Renal cortical epithelial cell (primary cell): ENCODE results near the gene LRIG2. TPM values are rescaled to one million over a fixed set of nuclear protein-coding genes. Genes with fewer than 3 reads are reported as not detected.

Source experiments
- DNase-seq: peaks from one replicate; pipeline ENCODE4 v3.0.0-alpha.2; 2011; ENCODE audit warnings: low read depth
- total RNA-seq: library from RNA; depleted of rRNA; stranded (reverse); fragments of >200 nt; gene quantifications from 2 replicates; pipeline ENCODE4 v1.2.3, GENCODE V29; 2014

The LRIG2 gene
- total RNA-seq, 1 donor from 2014 or later = 23.3 TPM

- no peak for DNase-seq
Observed at GRCh38 chr1:113169591-113169990, 96.6 kb downstream of the LRIG2 start.

- DNase-seq = no peak
Observed at GRCh38 chr1:113170519-113170918, 97.5 kb downstream of the LRIG2 start.

- DNase-seq = no peak
Observed at GRCh38 chr1:113178106-113178505, 105.1 kb downstream of the LRIG2 start.

GRCh38 chr1:113178522-113178921 lies 105.5 kb downstream of the LRIG2 start:
- DNase-seq = peak; percentile 22

Other genes with a start within 250 kb of the LRIG2 start
- 128 and 149 TPM in 2 replicates for gene SLC16A1, start 117.0 kb upstream of the LRIG2 start, total RNA-seq